Measurements from ENCODE around the gene CSNK2B.

CSNK2B gene

GRCh38 chr6:31710523-31711219 is 44.8 kb downstream of the CSNK2B start:
- no peak for DNase-seq (ENCODE audit: low read depth in 2 of 2, low spot score in 1 of 2)

- DNase-seq (ENCODE audit: low read depth in 2 of 2, low spot score in 1 of 2): no peak
Measured at GRCh38 chr6:31711233-31711632, 45.4 kb downstream of the CSNK2B start.

- no peak for DNase-seq (ENCODE audit: low read depth in 2 of 2, low spot score in 1 of 2)
Measured at GRCh38 chr6:31712296-31712695, 46.4 kb downstream of the CSNK2B start.

GRCh38 chr6:31713465-31713864 is 47.6 kb downstream of the CSNK2B start:
- DNase-seq (ENCODE audit: low read depth in 2 of 2, low spot score in 1 of 2): no peak

GRCh38 chr6:31713991-31714684 is 48.3 kb downstream of the CSNK2B start:
- DNase-seq (ENCODE audit: low read depth in 2 of 2, low spot score in 1 of 2): no peak

- no peak for DNase-seq (ENCODE audit: low read depth in 2 of 2, low spot score in 1 of 2)
Measured at GRCh38 chr6:31715022-31715958, 49.4 kb downstream of the CSNK2B start, which contains the start of gene LY6G6D. TSS of gene LY6G6D (plus strand) at chr6:31715348. CDS start at chr6:31715356, 8 bp downstream.

- no peak for DNase-seq (ENCODE audit: low read depth in 2 of 2, low spot score in 1 of 2)
Measured at GRCh38 chr6:31717499-31718222, 51.8 kb downstream of the CSNK2B start.

GRCh38 chr6:31718265-31718664 is 52.4 kb downstream of the CSNK2B start:
- DNase-seq (ENCODE audit: low read depth in 2 of 2, low spot score in 1 of 2): no peak

GRCh38 chr6:31719001-31719400 is 53.1 kb downstream of the CSNK2B start:
- no peak for DNase-seq (ENCODE audit: low read depth in 2 of 2, low spot score in 1 of 2)

Data from stimulated activated CD8-positive, alpha-beta memory T cell treated with anti-CD3 and anti-CD28 coated beads, Interleukin-4, amount 100 ng/mL, for 4 hours (primary cell).